ENCODE results near the gene LSAMP.

The LSAMP gene

DNA sequence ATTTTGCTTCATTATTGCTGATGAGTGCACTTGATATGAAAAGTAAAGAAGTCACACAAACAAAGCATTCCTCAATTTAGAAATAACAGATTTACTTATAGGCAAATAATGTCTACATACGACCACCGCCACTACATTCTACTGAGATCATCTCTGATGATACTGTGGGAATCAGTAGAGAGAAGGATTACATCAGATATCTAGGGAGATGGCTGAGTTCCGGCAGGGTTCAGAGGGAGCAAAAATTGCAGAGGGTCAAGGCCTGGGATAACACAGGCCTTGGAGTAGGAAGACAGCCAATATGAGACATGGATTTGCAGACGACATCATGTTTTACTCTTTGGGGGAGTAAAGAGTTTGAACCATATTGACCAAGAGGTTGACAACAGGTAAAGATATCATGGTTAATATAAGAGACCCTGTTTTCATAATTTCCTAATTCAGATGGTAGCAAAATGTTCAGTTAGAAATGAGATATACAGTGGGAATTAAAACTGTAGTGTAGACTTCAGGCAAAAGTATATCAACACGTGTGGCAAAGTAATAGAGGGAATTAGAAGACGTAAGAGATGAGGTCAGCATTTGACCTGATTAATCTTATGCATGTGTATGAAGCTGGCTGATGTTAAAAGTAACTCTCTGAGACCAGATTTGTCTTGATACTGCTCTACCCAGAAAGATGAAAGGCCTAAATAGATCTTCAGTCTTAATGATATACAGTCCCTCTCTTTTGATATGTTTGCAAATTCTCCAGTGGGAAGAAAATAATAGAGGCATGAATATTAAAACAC lies 15.6 kb downstream of the LSAMP start:
- DNase-seq = no peak

DNA sequence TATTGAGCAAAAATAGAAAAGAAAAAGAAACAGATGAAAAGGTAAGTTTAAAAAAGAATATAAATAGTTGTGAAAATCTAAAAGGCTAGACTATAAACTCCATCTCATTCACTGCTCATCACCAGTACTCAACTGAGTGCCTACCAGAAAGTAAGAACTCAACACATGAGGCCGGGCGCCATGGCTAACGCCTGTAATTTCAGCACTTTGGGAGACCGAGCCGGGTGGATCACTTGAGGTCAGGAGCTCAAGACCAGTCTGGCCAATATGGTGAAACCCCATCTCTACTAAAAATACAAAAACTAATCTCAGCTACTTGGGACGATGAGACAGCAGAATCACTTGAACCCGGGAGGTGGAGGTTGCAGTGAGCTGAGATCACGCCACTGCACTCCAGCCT lies 19.3 kb downstream of the LSAMP start:
- DNase-seq = no peak

DNA sequence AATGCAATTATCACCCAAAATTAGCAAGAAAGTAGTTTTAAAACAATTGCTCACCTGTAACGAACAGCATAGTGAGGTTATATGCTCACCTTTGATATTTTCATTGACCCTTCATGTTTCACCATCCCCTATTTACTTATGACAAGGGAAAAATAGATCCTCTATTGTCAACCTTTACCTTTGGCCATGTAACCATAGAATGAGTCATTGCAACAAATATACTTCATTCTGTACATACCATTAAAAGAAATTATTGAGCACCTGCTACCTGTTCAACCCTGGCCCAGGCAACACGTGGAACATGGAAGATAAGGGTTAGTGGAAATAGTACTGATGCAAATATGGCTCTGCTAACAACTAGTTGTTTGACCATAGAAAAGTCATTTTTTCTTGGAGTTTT lies 20.2 kb downstream of the LSAMP start:
- DNase-seq = no peak

DNA sequence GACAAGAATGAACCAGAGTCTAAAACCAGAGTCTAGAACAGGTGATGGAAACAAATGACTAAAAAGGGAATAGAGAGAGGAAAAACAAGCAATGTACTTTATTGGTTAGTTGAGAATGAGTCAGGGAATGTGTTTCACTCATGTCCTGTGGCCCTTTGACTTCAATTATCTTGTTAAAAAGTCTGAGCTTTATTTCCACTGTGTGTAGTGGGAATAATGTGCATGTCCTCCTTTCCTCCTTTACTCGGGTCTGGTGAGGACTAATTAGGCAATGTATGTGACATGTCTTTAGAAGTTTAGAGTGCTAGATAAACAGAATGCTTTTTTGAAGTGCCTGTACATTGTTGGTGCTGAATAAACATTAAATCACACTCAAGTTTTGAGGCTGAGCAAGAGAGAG lies 21.3 kb downstream of the LSAMP start:
- DNase-seq = no peak

DNA sequence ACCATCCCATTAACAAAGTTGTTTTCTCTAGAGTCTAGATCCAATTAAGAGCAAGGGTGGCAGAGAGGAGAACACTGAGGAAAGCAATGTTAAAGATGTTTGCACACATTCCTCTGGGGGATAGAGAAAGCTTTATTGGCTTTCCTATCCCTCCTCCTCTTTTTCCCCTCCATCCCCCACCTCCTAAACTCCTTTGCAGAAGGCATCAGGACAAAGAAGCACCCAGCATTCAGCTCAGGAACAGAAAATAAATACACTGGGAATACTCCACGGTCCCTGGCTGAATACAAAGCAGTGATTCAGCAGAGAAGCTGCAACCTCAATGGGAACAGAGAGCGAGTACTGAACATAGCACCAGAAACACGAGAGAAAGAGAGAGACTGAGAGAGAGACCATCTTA lies 21.9 kb downstream of the LSAMP start:
- no peak for DNase-seq

DNA sequence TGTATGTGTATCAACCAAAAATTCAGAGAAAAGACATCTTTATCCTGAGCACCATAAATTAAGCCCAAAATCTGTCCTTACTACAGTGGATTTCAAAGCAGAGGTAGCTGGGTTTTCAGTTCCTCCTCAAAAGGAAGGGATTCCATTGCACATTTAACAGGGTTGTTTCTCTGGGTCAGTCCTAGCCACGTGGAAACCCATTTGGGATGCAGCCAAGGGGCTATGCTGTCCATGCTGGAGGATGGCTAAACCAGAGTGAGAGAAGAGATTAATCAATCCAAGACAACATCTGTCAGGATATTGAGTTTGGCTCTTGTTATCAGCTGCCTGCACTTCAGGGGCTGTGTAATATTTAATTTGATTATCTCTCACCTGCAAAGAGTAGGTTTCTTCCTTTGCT lies 28.1 kb downstream of the LSAMP start:
- DNase-seq = no peak

DNA sequence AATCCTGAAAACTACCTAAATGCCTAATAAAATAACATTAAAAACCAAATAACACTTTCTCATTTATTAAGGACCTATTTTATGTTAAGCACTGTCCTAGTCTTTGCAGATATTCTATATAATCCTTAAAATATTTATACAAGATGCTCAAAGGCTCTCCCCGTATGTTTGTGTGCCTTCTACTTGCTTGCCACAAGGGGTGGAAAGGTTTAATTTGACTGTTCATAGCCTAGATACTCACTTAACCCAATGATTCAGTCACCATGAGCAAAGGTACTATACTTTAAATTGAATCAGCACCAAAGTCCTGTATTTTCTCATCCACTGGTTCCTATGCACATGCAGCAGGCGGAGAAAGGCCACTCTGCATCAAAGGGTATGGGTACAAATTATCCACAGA lies 32.0 kb downstream of the LSAMP start:
- DNase-seq = no peak

DNA sequence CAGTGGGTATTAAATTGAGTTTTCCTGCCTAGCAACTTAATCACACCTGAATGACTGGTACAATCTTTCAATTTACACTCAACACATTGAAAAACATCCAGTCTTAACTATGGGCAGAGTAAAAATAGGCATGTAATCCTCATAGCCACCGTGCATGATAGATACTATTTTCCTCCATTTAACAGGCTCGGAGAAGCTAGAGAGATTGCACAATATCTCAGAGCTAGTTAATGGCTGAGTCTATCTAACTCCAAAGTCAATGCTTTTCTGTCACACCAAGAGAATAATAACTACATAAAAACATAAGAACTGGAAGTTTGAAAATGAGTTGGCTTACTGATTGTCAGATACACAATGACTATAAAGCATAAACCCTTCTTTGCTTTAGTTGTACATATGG lies 36.8 kb downstream of the LSAMP start:
- DNase-seq = no peak

DNA sequence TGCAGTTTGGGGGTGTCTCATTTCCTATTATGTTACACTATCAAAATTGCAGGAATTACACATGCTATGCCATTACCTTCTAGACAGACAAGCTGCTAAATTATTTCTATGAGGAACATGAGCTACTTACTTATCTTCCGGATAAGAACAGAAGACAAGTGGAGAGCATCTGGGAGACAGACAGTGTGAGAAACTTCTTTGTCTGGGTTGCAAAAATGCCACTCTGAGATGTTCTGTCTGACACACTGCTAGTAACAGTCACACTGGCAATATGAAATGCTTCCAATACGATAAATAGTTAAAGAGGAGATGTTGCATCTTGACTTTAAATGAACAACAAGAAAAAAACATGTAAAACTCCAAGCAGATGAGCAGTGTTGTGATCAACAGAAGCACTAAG lies 40.1 kb downstream of the LSAMP start:
- no peak for DNase-seq

DNA sequence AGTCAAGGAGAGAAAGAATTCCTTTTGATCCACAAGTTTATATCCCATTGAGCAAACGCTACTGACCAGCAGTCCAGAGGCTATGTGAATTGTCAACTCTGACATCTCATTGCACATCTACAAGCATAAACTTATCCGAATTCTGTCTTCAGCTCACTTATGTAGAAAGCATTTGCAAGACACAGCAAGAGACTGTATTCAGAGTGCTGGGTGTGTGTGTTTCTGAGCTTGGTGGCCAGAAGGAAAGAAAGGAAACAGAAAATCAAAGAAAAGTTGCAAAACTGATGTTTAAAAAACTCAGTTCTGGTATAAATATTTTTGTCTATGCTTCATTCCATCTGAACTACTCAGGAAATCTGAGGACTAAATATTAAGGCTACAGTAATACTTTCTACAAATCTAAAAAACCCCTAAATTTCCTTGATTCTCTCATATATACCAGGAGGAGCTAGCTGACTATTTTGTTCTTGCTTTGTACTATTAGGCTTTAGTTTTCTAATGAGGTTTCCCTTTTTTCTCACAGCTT lies 45.5 kb downstream of the LSAMP start:
- DNase-seq = no peak

DNA sequence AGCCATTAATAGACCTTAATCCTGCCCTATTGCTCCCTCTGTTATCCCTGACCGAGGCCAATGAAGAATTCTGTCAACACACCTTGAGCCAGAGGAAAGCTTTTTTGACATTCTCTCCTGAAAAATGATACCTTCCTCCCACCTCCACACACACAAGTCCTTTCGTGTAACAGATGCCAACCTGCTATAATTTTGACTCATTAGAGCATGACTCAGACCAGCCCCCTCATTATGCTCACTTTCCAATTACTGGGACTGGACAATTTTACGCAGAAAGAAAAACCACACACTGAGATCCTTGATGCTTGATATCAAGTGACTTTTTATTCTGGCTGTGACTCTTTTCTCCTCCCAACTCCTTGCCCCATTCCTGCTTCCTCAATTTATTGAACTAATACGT lies 50.9 kb downstream of the LSAMP start:
- no peak for DNase-seq

DNA sequence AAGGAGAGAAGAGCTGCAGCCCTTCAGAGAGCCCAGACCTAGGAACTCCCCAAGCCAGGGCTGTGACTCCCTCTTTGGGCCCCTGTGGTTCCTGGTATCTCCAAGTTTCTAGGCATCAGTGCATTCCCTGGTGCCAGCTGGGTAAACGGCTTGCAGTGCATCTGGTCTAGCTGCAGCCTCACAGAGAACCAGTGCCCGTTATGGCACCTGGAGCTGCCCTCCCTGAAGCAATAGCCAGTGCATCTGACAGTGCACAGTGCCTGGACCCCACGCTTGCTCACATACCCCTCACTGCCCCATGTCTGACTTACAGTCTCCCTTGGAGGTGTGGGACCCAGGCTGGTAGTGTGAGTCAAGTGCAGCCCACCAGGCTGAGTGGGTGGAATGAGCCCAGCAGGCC lies 52.1 kb downstream of the LSAMP start:
- DNase-seq = no peak

DNA sequence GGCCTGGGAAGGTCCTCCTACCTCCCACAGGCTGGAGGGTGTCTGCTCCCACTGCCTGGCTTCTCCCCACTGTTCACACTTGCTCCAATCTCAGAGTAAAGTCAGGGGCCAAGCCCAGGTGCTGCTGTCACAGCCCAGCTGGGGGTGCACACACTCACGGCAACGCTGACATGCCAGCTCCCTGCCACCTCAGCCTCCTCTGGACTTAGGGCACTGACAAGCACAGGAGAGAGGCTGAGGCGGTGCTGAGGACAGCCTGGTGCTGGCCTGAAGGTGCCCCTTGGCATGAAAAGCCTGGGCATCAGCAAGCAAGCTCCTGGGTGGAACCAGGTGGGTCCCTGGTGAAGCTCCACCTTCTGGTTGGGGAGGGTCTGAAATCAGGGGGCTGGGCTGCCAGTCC lies 53.0 kb downstream of the LSAMP start:
- no peak for DNase-seq

DNA sequence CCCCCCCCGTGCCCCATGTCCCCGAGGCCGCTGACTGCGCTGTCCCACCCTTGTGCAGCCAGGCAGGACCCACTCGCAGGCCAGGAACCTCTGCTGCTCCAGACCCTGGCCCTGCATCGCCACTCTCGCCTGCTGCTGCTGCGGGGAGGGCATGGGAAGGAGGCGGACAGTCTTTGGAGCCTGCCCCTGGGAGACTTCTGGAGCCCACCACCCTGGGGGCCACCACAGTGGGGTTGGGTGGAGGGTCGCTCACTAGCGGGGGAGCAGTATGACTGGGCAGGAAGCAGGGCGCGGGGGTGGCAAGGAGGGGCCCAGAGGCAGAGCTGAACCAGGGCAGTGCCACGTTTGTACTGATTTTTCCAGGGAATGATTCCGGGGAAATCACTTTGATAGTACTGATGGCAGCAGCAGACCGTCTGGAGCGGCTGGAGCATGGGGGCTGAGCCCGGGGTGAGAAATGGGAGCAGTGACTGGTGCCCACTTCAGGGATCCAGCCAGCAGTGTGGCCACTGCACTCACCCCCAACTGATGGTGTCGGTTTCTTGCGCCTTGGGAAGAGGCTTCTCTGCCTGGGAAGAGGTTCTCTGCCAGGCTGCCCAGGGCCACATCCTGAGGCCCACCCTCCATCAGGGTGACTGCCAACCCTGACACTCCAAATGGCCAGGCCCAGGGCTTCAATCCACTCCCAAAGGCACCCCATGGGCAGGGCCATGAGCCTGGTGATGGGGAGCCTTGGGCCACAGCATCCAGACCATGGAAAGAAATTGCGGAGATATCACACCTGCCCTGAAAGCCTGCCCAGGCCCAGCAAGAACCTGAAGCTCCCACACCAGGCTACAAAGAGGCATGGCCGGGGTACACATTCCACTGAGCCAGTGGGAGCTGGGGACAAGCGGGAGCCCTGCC lies 53.7 kb downstream of the LSAMP start:
- no peak for DNase-seq

DNA sequence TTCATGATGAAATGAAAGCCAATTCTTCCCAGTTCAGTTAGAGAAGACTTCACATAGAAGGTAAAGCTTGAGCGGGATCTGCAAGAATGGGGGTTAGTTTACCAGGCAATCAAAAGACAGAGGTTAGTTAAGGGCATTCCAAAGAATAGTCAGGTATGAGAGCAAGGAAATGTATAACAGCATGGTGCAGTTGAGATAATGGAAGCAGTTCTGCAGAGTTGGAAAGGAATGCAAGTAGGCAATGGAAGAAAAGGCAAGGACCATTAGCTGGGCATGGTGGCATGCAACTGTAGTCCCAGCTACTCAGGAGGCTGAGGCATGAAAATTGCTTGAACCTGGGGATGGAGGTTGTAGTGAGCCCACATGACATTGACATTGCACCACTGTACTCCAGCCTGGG lies 55.0 kb downstream of the LSAMP start:
- no peak for DNase-seq

DNA sequence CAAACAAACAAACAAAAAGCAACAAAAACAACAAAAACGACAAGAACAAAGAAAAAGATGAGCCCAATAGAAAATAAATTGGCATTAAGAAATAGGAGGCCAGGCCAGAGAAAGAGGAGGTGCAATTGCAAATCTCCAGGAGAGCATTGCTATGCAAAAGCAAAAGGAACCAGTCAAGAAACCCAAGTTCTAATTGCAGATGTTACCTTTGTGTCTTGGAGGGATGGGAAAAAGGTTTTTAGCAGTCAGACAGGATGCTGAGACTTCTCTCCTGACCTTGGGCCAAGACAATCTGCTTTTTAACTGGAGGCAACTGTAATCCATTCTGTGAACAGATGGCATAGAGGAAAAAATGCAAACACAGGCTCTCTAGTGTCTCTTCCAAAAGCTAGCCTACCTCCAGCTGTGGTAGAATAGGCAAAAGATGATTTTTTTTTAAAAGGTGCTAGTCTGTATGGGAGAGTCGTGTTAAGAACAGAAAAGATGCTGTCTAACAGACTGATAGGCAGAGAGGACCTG lies 56.4 kb downstream of the LSAMP start:
- DNase-seq = no peak

DNA sequence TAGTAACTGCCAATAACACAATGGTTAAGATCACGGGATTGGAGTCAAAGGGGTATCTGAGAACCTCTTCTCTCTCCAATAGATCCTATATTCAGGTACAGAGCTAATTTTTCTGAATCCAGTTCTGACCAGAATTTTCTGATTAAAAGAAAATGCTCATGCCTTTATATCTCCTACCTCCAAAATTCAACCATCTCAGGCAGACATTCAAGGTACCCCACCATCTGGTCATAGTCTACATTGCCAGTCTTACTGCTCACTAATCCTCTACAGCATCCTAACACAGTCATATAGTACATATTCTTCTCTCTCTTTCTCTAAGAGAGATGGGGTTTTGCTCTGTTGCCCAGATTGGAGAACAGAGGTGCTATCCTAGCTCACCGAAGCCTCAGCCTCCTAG lies 59.1 kb downstream of the LSAMP start:
- no peak for DNase-seq

DNA sequence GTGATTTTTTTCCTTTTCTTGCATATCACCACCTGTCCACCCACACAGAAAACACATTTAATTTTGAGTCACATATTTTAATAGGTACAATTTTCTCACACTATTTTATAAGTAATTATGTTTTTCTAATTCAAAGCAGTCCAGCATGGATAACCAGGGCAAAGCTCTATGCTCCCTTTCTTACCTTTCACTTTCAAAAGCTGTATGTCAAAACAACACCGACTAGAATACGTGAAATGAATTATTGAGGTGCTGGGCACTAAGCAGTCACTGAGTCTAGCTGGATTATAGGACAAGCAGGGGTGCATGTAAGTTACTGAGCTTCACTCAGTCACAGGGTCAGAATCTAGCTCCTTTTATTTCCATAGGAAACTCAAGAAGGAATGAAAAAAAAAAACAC lies 60.6 kb downstream of the LSAMP start:
- no peak for DNase-seq

DNA sequence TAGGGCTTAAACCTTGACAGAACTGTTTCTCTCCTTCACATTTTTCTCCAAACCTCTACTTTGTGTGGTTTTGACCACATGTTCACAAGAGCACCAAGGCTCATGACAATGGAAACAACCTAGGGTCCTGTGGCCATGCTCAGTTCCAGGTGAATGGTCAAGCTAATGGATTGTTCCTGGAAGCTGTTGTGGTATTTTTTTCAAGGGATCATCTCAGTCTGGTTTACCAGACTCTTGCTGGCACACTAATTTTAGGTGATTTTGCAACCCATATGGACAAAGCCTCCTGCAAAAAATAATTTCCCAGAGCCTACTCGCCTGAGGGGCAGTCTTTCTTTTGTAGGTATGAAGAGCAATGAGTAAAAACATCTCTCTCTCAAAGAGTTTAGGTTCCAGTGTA lies 67.2 kb downstream of the LSAMP start:
- DNase-seq = no peak

DNA sequence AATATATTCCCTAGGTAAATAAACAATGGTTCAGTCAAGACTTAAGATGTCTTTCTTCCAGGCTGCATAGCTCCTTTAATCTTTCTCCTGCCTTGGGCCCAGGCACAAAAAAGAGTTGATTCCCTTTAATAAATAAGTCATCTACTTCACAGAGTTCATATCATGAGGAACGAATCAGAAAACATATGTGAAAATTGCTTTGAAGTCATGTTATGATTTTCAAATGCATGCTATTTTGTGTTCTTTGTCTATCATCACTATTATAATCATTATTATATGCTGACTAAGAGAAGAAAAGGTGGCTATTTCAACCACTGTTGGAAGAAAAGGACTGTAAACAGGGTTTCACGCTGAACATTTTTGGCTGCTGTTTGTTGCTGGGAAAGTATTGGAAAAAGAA lies 70.4 kb downstream of the LSAMP start:
- DNase-seq = no peak

DNA sequence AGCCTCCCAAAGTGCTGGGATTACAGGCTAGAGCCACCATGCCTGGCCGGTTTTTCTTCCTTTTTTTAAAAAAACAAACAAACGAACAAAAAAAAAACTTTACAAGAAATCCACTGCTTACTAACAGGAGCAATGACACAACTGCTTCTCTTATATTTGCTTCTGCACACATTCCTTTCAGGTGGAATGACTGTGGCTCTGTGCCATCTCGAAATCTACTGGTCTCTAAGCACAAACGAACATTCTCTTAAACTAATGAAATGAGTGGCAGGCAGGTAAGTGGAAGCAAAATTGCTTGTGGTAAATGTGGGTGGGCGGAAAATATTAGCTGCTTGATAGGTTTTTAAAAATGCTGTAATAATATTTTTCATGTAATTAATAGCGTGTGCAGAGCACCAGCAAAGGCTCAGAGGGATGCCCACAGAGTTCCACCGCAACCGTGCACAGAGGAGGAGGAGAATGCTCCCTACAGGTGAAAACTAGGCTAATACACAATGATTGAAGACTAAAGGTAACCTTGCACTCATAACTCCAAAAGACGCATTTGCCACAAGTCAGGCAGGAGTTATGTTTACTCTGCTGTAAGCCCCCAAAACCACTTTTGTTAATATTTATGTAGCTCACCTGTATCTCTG lies 77.4 kb downstream of the LSAMP start:
- DNase-seq = no peak

DNA sequence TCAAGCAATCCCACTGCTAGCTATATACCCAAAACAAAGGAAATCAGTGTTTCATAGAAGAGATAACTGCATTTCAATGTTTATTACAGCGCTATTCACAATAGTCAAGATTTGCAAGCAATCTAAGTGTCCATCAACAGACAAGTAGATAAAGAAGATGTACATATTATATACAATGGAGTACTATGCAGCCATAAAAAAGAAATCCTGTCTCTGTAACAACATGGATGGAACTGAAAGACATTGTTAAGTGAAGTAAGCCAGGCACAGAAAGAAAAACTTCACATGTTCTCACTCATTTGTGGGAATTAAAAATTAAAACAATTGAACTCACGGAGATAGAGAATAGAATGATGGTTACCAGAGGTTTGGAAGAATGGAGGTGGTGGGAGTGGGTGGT lies 89.2 kb downstream of the LSAMP start:
- no peak for DNase-seq

DNA sequence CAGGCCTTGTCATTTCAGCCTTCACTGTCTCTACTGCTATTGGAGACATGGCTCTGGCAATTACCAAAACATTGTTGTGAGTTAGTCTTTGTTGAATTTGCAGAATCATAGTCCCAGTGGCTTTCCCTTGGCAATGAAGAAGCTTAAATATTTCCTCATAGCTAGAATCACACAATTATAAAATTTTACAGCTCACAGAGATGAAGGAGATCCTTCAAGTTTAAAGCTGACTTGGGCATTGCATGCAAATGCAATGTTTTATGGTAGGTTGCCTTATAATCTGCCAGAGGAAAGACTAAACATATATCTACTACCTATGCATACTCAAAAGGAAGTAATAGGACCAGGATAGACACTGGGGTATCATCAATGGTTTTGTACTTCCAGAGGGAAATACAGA lies 90.9 kb downstream of the LSAMP start:
- no peak for DNase-seq

Data from amniotic stem cell (primary cell).